GF-D8 (cell line): ENCODE results near the gene NFASC.

ENCODE experiments used
- DNase-seq: peaks from one replicate; lab custom pipeline; 2025; lab: John Stamatoyannopoulos, UW

Gene NFASC

GRCh38 chr1:204928671-204929486, 58.2 kb downstream of the NFASC start:
- no peak for DNase-seq

DNA sequence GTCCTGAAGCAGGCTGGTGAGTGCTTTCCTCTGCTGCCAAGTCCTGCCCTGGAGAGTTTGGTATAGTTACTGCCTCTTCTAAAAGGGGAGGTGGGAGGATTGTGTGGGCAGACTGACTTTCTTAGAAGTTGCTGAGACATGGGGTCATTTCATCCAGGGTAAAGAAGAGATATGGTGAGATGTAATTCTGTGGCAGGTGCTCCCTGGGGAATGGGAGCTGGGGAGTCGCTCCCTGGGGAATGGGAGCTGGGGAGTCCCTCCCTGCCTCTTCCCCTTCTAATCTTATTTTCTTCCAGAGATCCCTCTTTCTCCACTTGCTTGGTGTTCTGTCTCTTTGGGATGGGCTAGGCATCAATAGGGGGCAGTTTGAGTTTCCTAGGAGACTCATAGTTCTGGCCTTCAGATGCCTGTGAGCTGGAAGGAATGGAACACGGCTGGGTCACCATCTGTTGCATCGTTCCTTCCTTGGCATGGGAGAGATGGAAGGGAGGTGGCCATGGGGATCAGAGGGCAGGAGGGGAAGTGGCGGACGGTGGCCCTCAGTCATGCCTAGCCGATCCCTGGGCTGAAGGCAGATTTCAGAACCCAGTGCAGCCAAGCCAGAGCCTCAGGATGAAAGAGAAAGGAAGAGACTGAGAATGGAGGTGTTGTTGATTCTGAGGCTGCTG, 59.0 kb downstream of the NFASC start:
- DNase-seq = no peak

- no peak for DNase-seq
Observed at GRCh38 chr1:204930155-204930523, 59.5 kb downstream of the NFASC start.

GRCh38 chr1:204931313-204931712, 60.7 kb downstream of the NFASC start:
- DNase-seq = no peak

DNA sequence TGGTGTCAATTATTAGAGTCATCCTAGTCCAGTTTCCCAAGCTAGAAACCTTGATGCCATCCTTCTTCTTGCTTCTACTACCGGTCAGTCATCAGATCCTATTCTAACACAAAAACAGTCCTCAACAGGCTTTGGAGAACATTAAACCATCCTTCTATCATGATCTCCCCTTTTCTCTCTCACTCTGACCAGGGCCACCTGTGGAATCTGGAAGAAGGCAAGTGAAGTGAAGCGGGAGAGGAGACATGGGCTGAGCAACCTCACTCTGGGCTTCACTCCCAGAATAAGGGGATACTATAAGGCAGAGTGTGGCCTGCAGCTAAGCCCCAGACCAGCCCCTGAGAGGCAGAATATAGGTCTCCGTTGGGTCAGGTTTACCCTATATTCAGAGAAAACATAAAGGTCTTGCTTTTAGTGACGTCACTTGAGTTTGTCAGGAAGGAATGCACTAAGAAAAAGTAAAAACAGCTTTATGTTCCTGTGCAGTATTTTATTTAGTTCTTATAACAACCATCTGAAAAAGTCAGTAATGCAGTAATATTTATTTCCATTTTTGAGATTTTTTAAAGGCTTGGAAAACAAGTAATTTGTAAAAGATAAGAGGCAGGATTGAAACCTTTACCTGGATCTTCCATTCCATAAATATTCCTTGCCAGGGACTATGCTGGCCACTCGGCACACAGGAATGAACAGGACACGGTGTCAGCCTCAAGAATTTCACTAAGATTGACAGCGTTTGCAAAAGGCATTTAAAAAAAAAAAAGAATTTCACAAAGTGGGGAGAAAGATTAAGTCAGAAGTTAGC, 61.3 kb downstream of the NFASC start:
- DNase-seq = no peak

DNA sequence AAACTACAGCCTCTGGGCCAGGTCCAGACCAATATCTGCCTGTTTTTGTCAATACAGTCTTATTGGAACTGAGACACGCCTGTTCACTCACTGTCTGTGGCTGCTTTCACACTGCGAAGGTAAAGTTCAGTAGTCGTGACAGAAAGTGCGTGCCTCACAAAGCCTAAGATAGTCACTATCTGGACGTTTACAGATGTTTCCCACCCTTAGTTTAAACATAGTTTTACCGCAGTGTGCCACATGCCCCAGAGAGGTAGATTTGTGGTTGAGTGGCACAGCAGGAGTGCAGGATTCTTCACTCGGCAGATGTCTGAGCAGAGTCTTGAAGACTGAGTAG, 61.9 kb downstream of the NFASC start:
- no peak for DNase-seq

GRCh38 chr1:204935155-204935554, 64.5 kb downstream of the NFASC start:
- no peak for DNase-seq

GRCh38 chr1:204936765-204937164, 66.1 kb downstream of the NFASC start:
- no peak for DNase-seq

DNA sequence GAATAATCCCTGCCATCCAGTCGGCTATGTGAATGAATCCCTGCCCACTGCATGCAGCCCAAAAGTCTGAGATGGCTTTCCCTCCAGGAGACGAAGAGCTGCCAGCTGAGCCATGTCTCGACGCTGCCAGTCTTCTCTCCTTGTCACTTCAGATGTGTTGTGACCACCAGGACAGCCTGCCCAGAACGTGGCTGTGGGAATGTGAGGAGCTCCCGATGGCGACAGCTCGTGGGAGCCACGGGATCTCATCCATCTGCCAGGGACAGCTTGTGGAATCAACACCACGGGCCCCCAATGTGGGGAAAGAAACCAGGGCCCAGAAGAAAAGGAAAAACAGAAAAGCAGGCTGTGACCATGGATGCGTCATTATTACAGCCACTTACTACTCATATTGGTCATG, 67.2 kb downstream of the NFASC start:
- no peak for DNase-seq

DNA sequence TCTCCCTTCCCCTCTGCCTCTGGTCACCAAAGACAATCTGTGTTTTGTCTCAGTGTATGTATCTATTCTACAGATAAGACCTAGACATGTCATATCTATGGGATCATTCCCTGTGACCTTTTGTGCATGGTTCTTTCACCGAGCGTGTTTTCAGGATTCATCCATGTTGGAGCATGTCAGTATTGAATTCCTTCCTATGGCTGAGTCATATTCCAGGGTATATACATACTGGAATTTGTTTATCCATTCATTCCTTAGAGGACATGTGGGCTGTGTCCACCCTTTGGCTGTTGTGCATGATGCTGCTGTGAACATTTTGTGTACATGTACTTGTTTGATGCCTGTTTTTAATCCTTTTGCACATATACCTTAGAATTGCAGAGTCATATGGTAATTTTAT, 69.9 kb downstream of the NFASC start:
- no peak for DNase-seq

- DNase-seq = no peak
Observed at GRCh38 chr1:204941421-204942338, 71.0 kb downstream of the NFASC start.

DNA sequence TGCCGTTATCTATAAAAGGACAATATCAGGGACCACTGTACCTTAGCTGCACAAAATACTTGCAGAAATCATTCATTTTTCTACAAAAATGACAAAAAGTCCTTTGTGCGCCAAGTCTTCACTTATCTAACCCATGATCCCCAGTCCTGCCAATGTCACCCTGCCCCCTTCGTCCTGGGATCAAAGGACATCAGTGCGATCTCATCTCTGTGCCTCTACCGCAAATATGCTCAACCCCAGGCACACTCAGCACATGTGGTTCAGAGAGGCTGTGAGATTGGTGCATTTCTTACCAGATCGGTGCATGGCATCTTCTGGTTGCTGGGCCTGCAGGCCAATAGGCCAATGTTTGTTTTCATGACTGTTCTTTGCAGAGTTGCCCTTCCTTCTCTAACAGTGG, 72.8 kb downstream of the NFASC start:
- DNase-seq = no peak

DNA sequence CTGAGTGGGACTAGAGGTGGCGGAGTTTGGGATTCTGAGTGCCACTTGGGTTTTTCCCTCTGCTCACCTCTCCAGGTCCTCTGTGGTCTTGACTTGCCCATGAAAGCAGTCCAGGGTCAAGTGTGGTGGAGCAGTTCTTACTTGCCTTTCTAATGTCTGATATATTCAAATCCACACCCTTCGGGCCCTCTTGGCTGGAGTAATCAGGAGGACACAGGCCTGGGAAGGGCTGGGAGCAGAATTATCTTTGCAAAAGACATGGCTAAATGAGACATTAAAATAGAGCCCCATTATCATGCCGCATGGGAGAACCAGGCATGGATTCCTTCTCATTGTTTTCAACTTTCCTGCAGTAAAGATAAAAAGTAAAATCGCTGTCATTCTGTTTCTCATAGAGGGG, 74.0 kb downstream of the NFASC start:
- DNase-seq = no peak

GRCh38 chr1:204945565-204945977, 74.9 kb downstream of the NFASC start:
- DNase-seq = no peak

GRCh38 chr1:204946640-204947039, 76.0 kb downstream of the NFASC start:
- DNase-seq = no peak

DNA sequence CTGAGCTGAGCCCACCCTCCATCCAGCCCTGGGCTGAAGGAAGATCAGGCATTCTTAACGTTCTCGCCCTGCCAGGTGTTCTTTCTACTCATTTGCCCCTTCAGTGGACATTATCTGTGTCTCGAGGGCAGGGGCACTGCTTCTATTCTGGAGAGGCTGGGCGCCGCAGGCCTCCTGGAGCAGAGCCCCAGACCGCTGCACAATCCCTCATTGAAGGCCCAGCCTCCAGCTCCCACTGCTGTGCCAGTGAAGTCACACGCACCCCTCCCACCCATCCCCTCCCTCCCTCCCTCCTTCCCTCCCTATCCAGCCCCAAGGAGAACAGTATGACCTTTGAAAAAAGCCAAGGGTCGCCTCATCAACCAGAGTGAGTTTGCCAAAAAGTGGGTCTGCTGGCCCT, 76.7 kb downstream of the NFASC start:
- DNase-seq = no peak

GRCh38 chr1:204947747-204948146, 77.1 kb downstream of the NFASC start:
- DNase-seq = no peak

DNA sequence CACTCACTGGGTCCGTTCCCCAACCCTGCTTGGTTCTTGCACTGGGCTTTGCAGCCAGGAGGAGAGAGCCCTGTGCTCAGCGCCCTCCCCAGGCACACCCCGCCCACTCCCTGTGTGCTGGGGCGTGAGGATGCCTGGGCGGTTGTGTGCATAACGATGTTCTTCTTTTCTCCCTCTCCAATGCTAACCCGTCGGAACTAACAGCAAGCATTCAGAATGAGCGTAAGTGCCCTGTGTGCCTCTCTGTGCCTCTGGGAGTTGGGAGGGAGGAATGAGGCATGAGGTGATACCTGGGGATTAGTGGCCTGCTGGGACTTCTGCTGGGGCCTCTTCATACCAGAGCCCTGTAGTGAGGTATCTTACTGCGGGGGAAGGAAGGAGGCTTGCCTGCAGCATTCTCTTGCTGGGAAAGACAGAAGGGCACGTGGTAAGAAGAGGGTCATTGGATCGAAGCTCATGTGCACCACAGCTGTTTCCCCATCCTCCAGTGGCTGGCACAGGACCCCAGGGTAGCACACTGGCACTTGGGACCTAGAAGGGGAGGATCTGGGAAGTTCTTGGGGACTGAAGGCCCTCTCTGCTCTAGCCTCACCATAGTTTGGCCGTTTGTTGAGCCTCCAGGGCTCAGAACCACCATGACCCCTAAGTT, 79.8 kb downstream of the NFASC start:
- DNase-seq = no peak

DNA sequence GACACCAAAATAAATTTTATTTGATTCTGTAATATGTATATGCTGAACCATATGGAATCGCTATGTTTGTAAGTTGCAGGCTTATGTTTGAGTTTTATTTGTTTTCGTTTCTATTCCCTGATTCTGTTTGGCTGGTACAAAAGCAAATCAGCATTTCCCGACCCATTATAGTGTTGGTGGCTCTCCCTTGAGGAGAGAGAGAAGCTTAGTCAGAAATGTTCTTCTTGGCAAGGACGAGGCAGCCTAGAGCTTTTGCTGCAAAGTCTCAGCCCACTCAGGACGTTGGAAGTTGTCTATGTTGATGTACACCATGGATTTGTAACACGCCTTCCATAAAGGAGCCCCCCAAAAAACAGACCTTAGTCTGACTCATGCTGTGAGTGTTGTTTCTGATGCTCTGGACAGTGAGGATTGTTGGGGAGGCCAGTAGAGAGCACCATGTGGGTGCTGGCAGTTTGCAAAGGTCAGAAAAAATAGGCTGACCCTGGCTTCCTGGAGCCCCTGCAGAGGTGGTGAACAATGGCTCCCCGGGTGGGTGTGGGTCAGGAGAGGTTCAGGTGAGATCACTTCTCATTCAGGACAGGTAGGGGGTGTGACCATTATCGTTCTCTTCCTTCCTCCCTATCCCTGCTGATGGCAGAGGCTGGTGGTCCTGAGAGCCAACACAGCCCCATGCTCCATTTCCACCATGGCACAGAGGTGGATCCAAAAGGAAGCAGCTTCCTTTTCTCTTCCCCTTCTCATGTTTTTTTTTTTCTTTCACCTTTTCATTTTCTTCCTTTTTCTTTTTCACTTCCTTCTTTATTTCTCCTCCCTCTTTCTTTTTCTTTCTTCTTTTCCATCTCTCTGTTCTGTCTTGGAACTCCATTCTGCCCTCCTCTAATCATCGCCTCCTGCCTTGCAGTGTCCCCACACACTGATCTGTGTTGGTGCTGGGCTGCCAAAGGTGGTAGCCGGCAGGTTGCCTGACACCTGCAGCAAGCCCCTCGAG, 88.0 kb downstream of the NFASC start:
- DNase-seq = no peak

DNA sequence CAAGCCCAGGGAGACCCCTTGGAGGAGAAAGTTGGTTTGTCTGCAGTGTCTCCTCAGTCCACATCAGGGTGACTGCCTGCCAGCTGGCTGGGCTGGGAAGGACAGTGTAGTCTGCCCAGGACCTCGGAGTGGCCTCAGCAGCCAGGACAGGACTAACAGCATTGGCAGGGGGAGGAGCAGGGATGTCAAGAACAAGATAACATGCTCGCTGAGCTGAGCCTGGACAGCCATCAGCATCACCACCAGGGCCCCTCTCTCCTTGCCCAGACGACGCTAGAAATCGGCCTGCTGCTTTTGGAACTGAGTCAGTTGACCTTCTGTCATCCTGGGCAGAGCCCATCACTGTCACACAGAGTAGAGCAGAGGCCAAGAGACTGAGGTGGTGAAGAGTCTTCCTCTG, 88.7 kb downstream of the NFASC start:
- no peak for DNase-seq
